Fibroblast of peridontal ligament (primary cell): ENCODE results near the gene KIF19.
"Not testable (repeated sequence)": the region's sequence is repeated elsewhere in the genome, so short reads cannot be mapped to it uniquely, and the experiment has no call there.

ENCODE experiments used
- DNase-seq: peaks from one replicate; pipeline ENCODE4 v3.0.0-alpha.2; 2010; ENCODE audit errors: extremely low read depth

KIF19 gene

GRCh38 chr17:74325743-74326379 is at the start of gene KIF19:
Gene KIF19 (plus strand): TSS chr17:74326226. CDS start chr17:74326350, 124 bp downstream.
- DNase-seq: no peak

GRCh38 chr17:74276541-74277009 is 49.5 kb upstream of the KIF19 start:
- DNase-seq: no peak

- DNase-seq: no peak
Measured at GRCh38 chr17:74277935-74278334, 48.1 kb upstream of the KIF19 start.

- not testable (repeated sequence) for DNase-seq
Measured at GRCh38 chr17:74279617-74280016, 46.4 kb upstream of the KIF19 start.

- DNase-seq: no peak
Measured at GRCh38 chr17:74280093-74280513, 45.9 kb upstream of the KIF19 start.

- DNase-seq: no peak
Measured at GRCh38 chr17:74281799-74282198, 44.2 kb upstream of the KIF19 start.

GRCh38 chr17:74282274-74282586 is 43.8 kb upstream of the KIF19 start:
- not testable (repeated sequence) for DNase-seq

GRCh38 chr17:74282587-74283370 is 43.2 kb upstream of the KIF19 start:
- DNase-seq: no peak

GRCh38 chr17:74283371-74283673 is 42.7 kb upstream of the KIF19 start:
- no peak for DNase-seq

GRCh38 chr17:74287031-74287602 is 38.9 kb upstream of the KIF19 start:
- no peak for DNase-seq

GRCh38 chr17:74288785-74289184 is 37.2 kb upstream of the KIF19 start:
- DNase-seq: no peak

GRCh38 chr17:74289688-74290087 is 36.3 kb upstream of the KIF19 start:
- no peak for DNase-seq

- no peak for DNase-seq
Measured at GRCh38 chr17:74290340-74290739, 35.7 kb upstream of the KIF19 start.

- DNase-seq: no peak
Measured at GRCh38 chr17:74292495-74292894, 33.5 kb upstream of the KIF19 start.

GRCh38 chr17:74295625-74296547 is 30.1 kb upstream of the KIF19 start:
- DNase-seq: no peak

GRCh38 chr17:74296548-74296936 is 29.5 kb upstream of the KIF19 start:
- DNase-seq: peak; percentile 36

- no peak for DNase-seq
Measured at GRCh38 chr17:74297941-74298340, 28.1 kb upstream of the KIF19 start.

- no peak for DNase-seq
Measured at GRCh38 chr17:74298778-74299177, 27.2 kb upstream of the KIF19 start.

- no peak for DNase-seq
Measured at GRCh38 chr17:74299226-74300009, 26.6 kb upstream of the KIF19 start.

GRCh38 chr17:74303305-74303704 is 22.7 kb upstream of the KIF19 start:
- no peak for DNase-seq

GRCh38 chr17:74304184-74304583 is 21.8 kb upstream of the KIF19 start:
- no peak for DNase-seq
